Measurements from ENCODE around the gene ADAM10.

Gene ADAM10

DNA sequence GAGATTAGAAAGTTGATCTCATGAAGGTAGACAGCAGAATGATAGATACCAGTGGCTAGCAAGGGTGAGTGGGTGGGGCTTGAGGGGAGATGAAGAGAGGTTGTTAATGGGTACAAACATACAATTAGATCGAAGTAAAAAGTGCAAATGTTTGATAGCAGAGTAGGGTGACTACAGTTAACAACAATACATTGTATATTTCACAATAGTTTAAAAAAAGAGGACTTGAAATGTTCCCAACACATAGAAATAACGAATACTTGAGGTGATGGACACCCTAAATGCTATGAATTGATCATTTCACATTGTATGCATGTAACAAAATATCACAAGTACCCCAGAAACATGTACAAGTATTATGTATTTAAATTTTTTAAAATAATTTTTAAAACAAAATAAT is 47.3 kb downstream of the ADAM10 start:
- H3K27me3 ChIP-seq (ENCODE audit: control insufficient read depth in 5 of 5, insufficient read depth in 4 of 5, low read length in 5 of 5) = no peaks in the 10 kb centered on the region
- H3K9me3 ChIP-seq (ENCODE audit: control insufficient read depth in 5 of 5, low read length in 5 of 5) = peaks cover 0 to 9% (median 0%) of the 10 kb centered on the region in 5 donors
- H3K4me3 ChIP-seq (ENCODE audit: low read depth in 1 of 5, low read length in 5 of 5) = no peak overlapping the region
- H3K27ac ChIP-seq (ENCODE audit: low read depth, low read length) = no peak overlapping the region
- no peak overlapping the region for H3K9ac ChIP-seq (ENCODE audit: low read length in 5 of 5)
- peaks cover 0 to 6% (median 3%) of the 10 kb centered on the region in 5 donors for H3K36me3 ChIP-seq (ENCODE audit: control insufficient read depth in 5 of 5, insufficient read depth in 5 of 5, low read length in 5 of 5)
- H3K4me1 ChIP-seq (ENCODE audit: control insufficient read depth in 5 of 5, insufficient read depth in 5 of 5, low read length in 5 of 5) = no peaks in the 10 kb centered on the region

DNA sequence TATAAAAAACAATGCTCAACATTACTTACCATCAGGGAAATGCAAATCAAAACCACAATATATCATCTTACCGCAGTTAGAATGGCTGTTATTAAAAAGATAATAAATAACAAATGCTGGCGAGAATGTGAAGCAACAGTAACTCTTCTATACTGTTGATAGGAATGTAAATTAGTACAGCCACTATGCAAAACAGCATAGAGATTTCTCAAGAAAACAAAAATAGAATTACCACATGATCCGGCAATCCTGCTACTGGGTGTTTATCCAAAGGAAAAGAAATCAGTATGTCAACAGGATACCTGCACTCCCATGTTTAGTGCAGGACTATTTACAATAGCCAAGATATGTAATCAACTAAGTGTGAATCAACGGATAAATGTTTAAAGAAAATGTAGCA is 48.1 kb downstream of the ADAM10 start:
- no peak overlapping the region for H3K9ac ChIP-seq (ENCODE audit: low read length in 5 of 5)

DNA sequence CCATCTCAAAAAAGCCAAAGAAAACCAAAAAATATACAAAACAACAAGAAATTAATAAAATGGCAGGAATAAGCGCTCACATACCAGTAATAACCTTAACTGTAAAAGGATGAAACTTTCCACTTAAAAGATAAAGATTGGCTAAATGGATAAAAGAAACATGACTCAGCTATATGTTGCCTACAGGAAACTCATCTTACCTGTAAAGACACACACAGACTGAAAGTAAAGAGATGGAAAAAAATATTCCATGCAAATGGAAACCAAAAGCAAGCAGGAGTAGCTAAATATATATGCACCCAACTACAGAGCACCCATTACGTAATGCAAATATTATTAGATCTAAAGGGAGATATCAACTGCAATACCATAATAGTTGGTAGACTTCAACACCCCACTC is 49.7 kb downstream of the ADAM10 start:
- no peak overlapping the region for H3K9ac ChIP-seq (ENCODE audit: low read length in 5 of 5)
- no peaks in the 10 kb centered on the region for H3K27me3 ChIP-seq (ENCODE audit: control insufficient read depth in 5 of 5, insufficient read depth in 4 of 5, low read length in 5 of 5)
- H3K27ac ChIP-seq (ENCODE audit: low read depth, low read length) = no peak overlapping the region
- peaks cover 0 to 6% (median 3%) of the 10 kb centered on the region in 5 donors for H3K36me3 ChIP-seq (ENCODE audit: control insufficient read depth in 5 of 5, insufficient read depth in 5 of 5, low read length in 5 of 5)
- H3K9me3 ChIP-seq (ENCODE audit: control insufficient read depth in 5 of 5, low read length in 5 of 5) = peaks cover 0 to 9% (median 0%) of the 10 kb centered on the region in 5 donors
- H3K4me3 ChIP-seq (ENCODE audit: low read depth in 1 of 5, low read length in 5 of 5) = no peak overlapping the region
- H3K4me1 ChIP-seq (ENCODE audit: control insufficient read depth in 5 of 5, insufficient read depth in 5 of 5, low read length in 5 of 5) = peaks cover 0 to 4% (median 0%) of the 10 kb centered on the region in 5 donors

More for the DNA sequence above, 48.1 kb downstream of the ADAM10 start:
- Histone ChIP-seq H3K27me3 (ENCODE audit: control insufficient read depth in 5 of 5, insufficient read depth in 4 of 5, low read length in 5 of 5) (no peaks in the 10 kb centered on the region), H3K9me3 (ENCODE audit: control insufficient read depth in 5 of 5, low read length in 5 of 5) (peaks cover 0 to 9% (median 0%) of the 10 kb centered on the region in 5 donors), H3K4me1 (ENCODE audit: control insufficient read depth in 5 of 5, insufficient read depth in 5 of 5, low read length in 5 of 5) (no peaks in the 10 kb centered on the region), H3K36me3 (ENCODE audit: control insufficient read depth in 5 of 5, insufficient read depth in 5 of 5, low read length in 5 of 5) (peaks cover 0 to 6% (median 3%) of the 10 kb centered on the region in 5 donors), H3K4me3 (ENCODE audit: low read depth in 1 of 5, low read length in 5 of 5) (no peak overlapping the region), H3K27ac (ENCODE audit: low read depth, low read length) (no peak overlapping the region)

DNA sequence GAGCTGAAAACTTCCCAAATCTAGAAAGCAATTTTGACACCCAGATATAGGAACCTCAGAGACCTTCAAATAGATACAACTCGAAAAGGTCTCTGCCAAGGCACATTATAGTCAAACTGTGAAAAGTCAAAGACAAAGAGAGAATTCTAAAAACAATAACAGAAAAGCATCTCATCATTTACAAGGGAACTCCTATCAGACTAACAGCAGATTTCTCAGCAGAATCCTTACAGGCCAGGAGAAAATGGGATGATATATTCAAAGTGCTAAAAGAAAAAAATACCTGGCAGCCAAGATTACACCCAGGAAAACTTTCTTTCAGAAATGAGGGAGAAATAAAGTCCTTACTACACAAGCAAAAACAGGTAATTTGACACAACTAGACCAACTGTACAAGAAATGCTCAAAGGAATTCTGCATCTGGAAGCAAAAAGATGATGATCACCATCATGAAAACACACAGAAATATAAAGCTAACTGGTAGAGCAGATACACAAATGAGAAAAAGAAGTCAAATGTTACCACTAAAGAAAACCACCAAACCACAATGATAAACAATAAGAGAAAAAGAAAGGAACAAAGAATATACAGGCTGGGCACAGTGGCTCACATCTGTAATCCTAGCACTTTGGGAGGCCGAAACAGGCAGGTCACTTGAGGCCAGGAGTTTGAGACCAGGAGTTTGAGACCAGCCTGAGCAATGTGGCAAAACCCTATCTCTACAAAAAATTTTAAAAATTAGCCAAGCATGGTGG is 50.4 kb downstream of the ADAM10 start:
- H3K36me3 ChIP-seq (ENCODE audit: control insufficient read depth in 5 of 5, insufficient read depth in 5 of 5, low read length in 5 of 5) = peaks cover 0 to 6% (median 3%) of the 10 kb centered on the region in 5 donors
- no peak overlapping the region for H3K4me3 ChIP-seq (ENCODE audit: low read depth in 1 of 5, low read length in 5 of 5)
- H3K4me1 ChIP-seq (ENCODE audit: control insufficient read depth in 5 of 5, insufficient read depth in 5 of 5, low read length in 5 of 5) = peaks cover 0 to 6% (median 0%) of the 10 kb centered on the region in 5 donors

DNA sequence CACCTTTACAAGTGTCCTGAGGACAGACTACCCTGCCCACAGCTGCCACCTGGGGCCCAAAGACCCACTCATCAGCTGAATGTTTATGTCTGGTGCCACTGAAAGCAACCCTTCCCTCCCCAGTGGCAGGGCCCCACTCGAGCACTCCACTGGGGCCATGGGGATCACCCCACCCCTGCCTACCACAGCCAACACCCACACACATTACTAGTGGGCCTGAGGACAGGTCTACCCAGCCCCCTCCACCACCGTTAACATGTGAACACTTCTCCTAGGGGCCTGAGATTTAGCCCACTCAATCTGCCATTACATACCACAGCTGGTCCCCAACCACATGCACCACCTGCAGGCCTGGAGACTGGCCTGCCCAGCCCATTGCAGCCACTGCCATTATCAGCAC is 52.3 kb downstream of the ADAM10 start:
- Histone ChIP-seq H3K9ac (ENCODE audit: low read length in 5 of 5) (no peak overlapping the region), H3K4me3 (ENCODE audit: low read depth in 1 of 5, low read length in 5 of 5) (no peak overlapping the region), H3K9me3 (ENCODE audit: control insufficient read depth in 5 of 5, low read length in 5 of 5) (peaks cover 0 to 9% (median 0%) of the 10 kb centered on the region in 5 donors), H3K27me3 (ENCODE audit: control insufficient read depth in 5 of 5, insufficient read depth in 4 of 5, low read length in 5 of 5) (no peaks in the 10 kb centered on the region), H3K36me3 (ENCODE audit: control insufficient read depth in 5 of 5, insufficient read depth in 5 of 5, low read length in 5 of 5) (peaks cover 0 to 5% (median 3%) of the 10 kb centered on the region in 5 donors), H3K27ac (ENCODE audit: low read depth, low read length) (no peak overlapping the region), H3K4me1 (ENCODE audit: control insufficient read depth in 5 of 5, insufficient read depth in 5 of 5, low read length in 5 of 5) (peaks cover 0 to 6% (median 0%) of the 10 kb centered on the region in 5 donors)

More for the DNA sequence above, 50.4 kb downstream of the ADAM10 start:
- Histone ChIP-seq H3K27ac (ENCODE audit: low read depth, low read length) (no peak overlapping the region), H3K9me3 (ENCODE audit: control insufficient read depth in 5 of 5, low read length in 5 of 5) (peaks cover 0 to 9% (median 0%) of the 10 kb centered on the region in 5 donors), H3K27me3 (ENCODE audit: control insufficient read depth in 5 of 5, insufficient read depth in 4 of 5, low read length in 5 of 5) (no peaks in the 10 kb centered on the region), H3K9ac (ENCODE audit: low read length in 5 of 5) (no peak overlapping the region)

DNA sequence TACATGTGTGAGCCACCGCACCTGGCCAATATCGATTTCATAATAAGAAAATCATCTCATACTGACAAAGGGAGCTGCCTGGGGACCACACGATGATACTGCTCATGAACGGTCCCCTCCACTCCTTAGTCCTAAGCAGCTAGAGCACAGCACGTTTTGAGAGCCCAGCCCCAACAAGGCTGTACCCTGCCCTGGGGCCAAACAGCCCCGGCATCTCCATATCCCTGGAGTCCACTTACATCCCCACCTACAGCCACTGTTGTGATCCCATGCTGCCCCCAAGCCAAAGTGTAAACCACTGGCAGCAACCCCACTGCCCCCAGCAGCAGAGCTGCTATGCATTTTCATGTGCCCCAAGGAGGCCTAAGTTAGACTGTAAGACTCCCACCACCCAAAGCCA is 52.8 kb downstream of the ADAM10 start:
- Histone ChIP-seq H3K27ac (ENCODE audit: low read depth, low read length) (no peak overlapping the region), H3K4me1 (ENCODE audit: control insufficient read depth in 5 of 5, insufficient read depth in 5 of 5, low read length in 5 of 5) (peaks cover 0 to 6% (median 0%) of the 10 kb centered on the region in 5 donors), H3K9me3 (ENCODE audit: control insufficient read depth in 5 of 5, low read length in 5 of 5) (peaks cover 0 to 9% (median 0%) of the 10 kb centered on the region in 5 donors), H3K27me3 (ENCODE audit: control insufficient read depth in 5 of 5, insufficient read depth in 4 of 5, low read length in 5 of 5) (no peaks in the 10 kb centered on the region), H3K9ac (ENCODE audit: low read length in 5 of 5) (no peak overlapping the region), H3K4me3 (ENCODE audit: low read depth in 1 of 5, low read length in 5 of 5) (no peak overlapping the region), H3K36me3 (ENCODE audit: control insufficient read depth in 5 of 5, insufficient read depth in 5 of 5, low read length in 5 of 5) (peaks cover 0 to 5% (median 3%) of the 10 kb centered on the region in 5 donors)

DNA sequence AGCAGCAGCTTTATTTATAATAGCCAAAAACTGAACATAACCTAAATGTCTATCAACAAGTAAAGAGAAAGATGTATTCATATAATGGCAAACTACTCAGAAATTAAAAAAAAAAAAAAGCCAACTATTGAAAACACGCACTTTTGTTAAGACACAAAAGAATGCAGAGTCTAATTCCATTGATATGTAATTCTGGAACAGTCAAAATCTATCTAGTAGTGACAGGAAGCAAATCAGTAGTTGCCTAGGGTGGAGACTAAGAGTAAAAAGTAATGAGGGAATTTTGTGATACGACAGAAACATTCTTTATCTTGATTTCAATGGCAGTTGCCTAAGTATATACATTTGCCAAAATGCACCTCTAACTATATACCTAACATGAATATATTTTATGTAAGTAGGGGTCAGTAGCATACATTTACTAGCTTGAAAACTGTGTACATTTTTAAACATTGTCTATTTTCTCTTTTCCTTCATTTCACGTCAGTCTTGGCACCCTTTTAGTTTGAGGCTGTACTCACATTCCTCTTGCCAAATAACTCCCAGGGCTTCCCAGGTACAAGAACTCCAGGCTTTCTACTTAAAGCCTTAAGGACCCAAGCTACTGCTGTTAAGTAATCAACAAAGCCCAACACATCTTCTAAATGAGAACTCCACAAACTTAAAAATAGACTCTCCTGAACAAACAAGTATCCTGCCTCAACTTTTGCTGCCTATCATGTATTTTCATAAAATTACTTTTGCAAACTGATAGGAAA is 54.7 kb downstream of the ADAM10 start:
- Histone ChIP-seq H3K36me3 (ENCODE audit: control insufficient read depth in 5 of 5, insufficient read depth in 5 of 5, low read length in 5 of 5) (peaks cover 0 to 3% (median 0%) of the 10 kb centered on the region in 5 donors), H3K27ac (ENCODE audit: low read depth, low read length) (no peak overlapping the region), H3K4me1 (ENCODE audit: control insufficient read depth in 5 of 5, insufficient read depth in 5 of 5, low read length in 5 of 5) (peaks cover 0 to 6% (median 0%) of the 10 kb centered on the region in 5 donors), H3K9me3 (ENCODE audit: control insufficient read depth in 5 of 5, low read length in 5 of 5) (peaks cover 0 to 9% (median 0%) of the 10 kb centered on the region in 5 donors), H3K27me3 (ENCODE audit: control insufficient read depth in 5 of 5, insufficient read depth in 4 of 5, low read length in 5 of 5) (no peaks in the 10 kb centered on the region), H3K9ac (ENCODE audit: low read length in 5 of 5) (no peak overlapping the region), H3K4me3 (ENCODE audit: low read depth in 1 of 5, low read length in 5 of 5) (no peak overlapping the region)

DNA sequence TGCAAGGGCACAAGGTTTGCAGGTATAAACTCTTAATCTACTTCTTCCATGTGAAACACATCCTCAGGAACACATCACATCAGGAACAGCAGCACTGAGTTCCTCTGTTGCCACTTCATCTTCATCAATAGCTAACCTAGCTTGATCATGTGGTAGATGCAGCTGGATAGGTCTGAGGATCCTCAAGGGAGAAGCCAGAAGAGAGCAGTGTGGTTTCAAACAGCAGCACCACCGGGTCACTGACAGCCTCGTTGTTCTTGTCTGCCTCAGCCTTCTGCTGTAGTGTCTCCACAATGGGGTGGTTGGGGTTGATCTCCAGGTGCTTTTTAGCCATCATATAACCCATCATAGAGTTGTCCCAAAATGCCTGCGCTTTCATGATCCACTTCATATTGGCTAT is 58.8 kb downstream of the ADAM10 start:
- Histone ChIP-seq H3K4me3 (ENCODE audit: low read depth in 1 of 5, low read length in 5 of 5) (no peak overlapping the region), H3K27ac (ENCODE audit: low read depth, low read length) (no peak overlapping the region), H3K27me3 (ENCODE audit: control insufficient read depth in 5 of 5, insufficient read depth in 4 of 5, low read length in 5 of 5) (no peaks in the 10 kb centered on the region), H3K9me3 (ENCODE audit: control insufficient read depth in 5 of 5, low read length in 5 of 5) (no peaks in the 10 kb centered on the region), H3K9ac (ENCODE audit: low read length in 5 of 5) (no peak overlapping the region), H3K36me3 (ENCODE audit: control insufficient read depth in 5 of 5, insufficient read depth in 5 of 5, low read length in 5 of 5) (peaks cover 0 to 3% (median 0%) of the 10 kb centered on the region in 5 donors), H3K4me1 (ENCODE audit: control insufficient read depth in 5 of 5, insufficient read depth in 5 of 5, low read length in 5 of 5) (peaks cover 0 to 6% (median 0%) of the 10 kb centered on the region in 5 donors)

DNA sequence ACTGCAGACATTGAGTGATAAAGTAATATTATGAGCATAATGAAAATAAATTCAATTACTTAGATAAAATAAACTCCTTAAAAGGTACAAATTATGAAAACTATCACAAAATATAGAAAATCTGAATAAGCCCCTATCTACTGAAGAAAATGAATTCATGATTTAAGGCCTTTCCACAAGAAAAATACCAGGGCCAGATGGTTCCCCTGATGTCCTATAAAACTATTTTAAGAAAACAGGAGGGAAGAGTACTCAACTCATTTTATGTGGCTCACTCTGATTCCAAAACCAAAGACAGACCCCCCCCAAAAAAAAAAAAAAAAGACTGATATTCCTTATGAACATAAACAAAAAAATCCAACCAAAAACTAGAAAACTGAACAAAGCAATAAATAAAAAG is 59.9 kb downstream of the ADAM10 start:
- H3K27me3 ChIP-seq (ENCODE audit: control insufficient read depth in 5 of 5, insufficient read depth in 4 of 5, low read length in 5 of 5) = no peaks in the 10 kb centered on the region
- no peak overlapping the region for H3K4me3 ChIP-seq (ENCODE audit: low read depth in 1 of 5, low read length in 5 of 5)
- peaks cover 0 to 3% (median 0%) of the 10 kb centered on the region in 5 donors for H3K36me3 ChIP-seq (ENCODE audit: control insufficient read depth in 5 of 5, insufficient read depth in 5 of 5, low read length in 5 of 5)
- H3K27ac ChIP-seq (ENCODE audit: low read depth, low read length) = no peak overlapping the region
- peaks cover 0 to under 1% (median 0%) of the 10 kb centered on the region in 5 donors for H3K4me1 ChIP-seq (ENCODE audit: control insufficient read depth in 5 of 5, insufficient read depth in 5 of 5, low read length in 5 of 5)
- H3K9me3 ChIP-seq (ENCODE audit: control insufficient read depth in 5 of 5, low read length in 5 of 5) = no peaks in the 10 kb centered on the region
- H3K9ac ChIP-seq (ENCODE audit: low read length in 5 of 5) = no peak overlapping the region

DNA sequence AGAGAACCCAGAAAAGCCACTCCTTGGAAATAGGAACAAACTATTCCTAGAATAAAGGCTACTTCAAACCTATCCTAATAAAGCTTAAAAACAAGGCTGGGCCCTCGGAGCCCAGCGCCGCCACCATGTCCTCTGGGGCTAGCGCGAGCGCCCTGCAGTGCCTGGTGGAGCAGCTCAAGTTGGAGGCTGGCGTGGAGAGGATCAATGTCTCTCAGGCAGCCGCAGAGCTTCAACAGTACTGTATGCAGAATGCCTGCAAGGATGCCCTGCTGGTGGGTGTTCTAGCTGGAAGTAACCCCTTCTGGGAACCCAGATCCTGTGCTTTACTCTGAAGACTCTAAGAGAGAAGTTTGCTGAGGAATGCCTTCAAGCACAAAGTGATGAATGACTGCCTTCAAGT is 63.2 kb downstream of the ADAM10 start:
- no peak overlapping the region for H3K9ac ChIP-seq (ENCODE audit: low read length in 5 of 5)
- H3K4me1 ChIP-seq (ENCODE audit: control insufficient read depth in 5 of 5, insufficient read depth in 5 of 5, low read length in 5 of 5) = no peaks in the 10 kb centered on the region
- H3K9me3 ChIP-seq (ENCODE audit: control insufficient read depth in 5 of 5, low read length in 5 of 5) = no peaks in the 10 kb centered on the region
- H3K4me3 ChIP-seq (ENCODE audit: low read depth in 1 of 5, low read length in 5 of 5) = no peak overlapping the region
- H3K36me3 ChIP-seq (ENCODE audit: control insufficient read depth in 5 of 5, insufficient read depth in 5 of 5, low read length in 5 of 5) = no peaks in the 10 kb centered on the region
- H3K27ac ChIP-seq (ENCODE audit: low read depth, low read length) = no peak overlapping the region
- H3K27me3 ChIP-seq (ENCODE audit: control insufficient read depth in 5 of 5, insufficient read depth in 4 of 5, low read length in 5 of 5) = no peaks in the 10 kb centered on the region

Measured in subcutaneous abdominal adipose tissue (tissue), 5 donors.